ENCODE measurements around the gene SHKBP1.

SHKBP1 gene

DNA sequence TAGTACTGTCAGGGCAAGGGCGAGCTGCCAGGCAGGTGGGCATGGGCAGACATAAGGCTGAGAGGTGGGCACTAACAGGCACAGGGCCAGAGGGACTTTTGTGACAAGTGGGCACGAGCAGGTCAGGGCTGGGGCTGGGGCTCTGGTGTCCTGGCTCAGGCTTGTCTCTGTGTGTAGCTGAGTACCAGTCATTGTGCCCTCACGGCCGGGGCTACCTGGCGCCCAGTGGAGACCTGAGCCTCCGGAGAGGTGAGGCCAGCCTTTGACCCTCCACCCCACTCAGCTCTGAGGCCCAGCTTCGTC is 46.1 kb downstream of the SHKBP1 start:
- H3K27ac ChIP-seq = peak overlapping the region; percentile 51
- TF ChIP-seq, protein P1, sequence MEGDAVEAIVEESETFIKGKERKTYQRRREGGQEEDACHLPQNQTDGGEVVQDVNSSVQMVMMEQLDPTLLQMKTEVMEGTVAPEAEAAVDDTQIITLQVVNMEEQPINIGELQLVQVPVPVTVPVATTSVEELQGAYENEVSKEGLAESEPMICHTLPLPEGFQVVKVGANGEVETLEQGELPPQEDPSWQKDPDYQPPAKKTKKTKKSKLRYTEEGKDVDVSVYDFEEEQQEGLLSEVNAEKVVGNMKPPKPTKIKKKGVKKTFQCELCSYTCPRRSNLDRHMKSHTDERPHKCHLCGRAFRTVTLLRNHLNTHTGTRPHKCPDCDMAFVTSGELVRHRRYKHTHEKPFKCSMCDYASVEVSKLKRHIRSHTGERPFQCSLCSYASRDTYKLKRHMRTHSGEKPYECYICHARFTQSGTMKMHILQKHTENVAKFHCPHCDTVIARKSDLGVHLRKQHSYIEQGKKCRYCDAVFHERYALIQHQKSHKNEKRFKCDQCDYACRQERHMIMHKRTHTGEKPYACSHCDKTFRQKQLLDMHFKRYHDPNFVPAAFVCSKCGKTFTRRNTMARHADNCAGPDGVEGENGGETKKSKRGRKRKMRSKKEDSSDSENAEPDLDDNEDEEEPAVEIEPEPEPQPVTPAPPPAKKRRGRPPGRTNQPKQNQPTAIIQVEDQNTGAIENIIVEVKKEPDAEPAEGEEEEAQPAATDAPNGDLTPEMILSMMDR (IDR thresholded peaks at IDR 0.05) = no peak
- no peak for TF ChIP-seq ZFX (IDR thresholded peaks at IDR 0.05; ENCODE audit: borderline replicate concordance)

DNA sequence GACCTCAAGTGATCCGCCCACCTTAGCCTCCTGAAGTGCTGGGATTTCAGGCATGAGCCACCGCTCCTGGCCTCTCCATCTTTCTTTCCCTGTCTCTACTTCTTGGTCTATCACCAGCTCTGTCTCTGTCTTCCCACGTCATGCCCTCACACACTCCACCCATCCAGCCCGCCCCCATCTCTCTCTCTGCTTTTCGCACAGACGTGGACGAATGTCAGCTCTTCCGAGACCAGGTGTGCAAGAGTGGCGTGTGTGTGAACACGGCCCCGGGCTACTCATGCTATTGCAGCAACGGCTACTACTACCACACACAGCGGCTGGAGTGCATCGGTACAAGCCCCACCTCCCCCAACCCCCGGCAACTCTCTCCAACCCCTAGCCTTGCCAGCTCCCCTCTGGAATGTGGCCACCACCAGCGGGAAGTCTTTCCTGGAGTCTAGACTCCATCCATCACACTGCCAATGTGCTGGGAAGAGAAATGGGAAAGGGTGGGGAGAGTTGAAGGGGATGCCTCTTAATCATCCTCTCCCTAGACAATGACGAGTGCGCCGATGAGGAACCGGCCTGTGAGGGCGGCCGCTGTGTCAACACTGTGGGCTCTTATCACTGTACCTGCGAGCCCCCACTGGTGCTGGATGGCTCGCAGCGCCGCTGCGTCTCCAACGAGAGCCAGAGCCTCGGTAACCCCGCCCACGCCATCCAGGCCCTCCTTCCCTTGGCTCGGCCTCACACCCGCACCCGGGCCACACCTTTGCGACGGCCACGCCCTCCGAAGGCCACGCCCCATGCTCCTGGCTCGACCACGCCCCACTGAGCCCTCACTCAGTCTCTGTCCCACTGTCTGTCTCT is 47.0 kb downstream of the SHKBP1 start:
- no peak for TF ChIP-seq ZFX (IDR thresholded peaks at IDR 0.05; ENCODE audit: borderline replicate concordance)
- TF ChIP-seq, protein P1 (IDR thresholded peaks at IDR 0.05) = peak; percentile 6; the same call in 1 of the 2 replicates
- peak overlapping the region; percentile 51 for H3K27ac ChIP-seq

DNA sequence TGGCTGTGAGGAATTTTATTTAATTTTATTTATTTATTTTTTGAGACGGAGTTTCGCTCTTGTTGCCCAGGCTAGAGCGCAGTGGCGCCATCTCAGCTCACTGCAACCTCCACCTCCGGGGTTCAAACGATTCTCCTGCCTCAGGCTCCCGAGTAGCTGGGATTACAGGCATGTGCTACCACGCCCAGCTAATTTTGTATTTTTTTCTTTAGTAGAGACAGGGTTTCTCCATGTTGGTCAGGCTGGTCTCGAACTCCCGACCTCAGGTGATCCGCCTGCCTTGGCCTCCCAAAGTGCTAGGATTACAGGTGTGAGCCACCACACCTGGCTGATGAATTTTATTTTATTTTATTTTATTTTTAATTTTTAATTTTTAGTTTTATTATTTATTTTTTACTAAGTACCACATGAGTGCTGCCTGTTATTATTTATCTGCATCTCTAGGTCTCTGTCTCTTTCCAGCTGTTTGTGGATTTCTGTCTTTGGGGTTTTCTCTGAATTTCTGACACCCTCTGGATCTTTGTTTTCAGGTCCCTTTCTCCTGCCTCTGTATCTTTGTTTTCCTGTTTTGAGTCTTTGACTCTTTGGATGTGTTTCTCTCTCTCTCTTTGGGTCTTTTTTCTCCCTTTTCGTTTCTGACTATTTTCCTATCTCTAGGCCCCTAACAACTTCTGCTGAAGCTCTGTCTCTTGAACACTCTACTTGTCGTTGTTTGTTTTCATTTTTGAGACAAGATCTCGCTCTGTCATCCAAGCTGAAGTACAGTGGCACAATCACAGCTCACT is 47.9 kb downstream of the SHKBP1 start:
- peak overlapping the region; percentile 51 for H3K27ac ChIP-seq

DNA sequence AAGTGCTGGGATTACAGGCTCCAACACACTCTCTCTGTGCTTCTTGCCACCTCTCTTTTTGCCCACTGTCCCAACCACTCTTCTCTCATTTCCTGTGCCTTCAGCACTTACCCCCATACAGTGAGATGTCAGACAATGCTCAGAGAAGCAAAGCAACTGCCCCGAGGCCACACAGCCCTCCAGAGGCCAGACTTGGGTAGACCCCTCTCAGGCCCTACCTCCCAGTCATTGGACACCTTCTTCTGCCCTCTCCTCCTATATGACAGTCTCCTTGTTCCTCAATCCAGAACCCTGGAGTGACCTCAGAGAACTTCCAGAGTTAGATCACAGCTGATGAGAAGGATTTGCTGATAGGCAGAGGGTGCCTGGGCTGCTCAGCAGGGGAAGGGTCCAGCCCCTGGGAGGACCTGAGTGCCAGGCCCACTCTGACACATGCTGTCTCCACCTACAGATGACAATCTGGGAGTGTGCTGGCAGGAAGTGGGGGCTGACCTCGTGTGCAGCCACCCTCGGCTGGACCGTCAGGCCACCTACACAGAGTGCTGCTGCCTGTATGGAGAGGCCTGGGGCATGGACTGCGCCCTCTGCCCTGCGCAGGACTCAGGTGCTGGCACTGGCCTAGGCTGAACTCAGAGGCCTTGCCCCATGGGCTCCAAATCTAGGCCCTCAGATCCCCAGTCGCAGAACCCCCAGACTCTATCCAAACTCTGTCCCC is 48.9 kb downstream of the SHKBP1 start:
- no peak overlapping the region for H3K27ac ChIP-seq
- no peak for TF ChIP-seq ZFX (IDR thresholded peaks at IDR 0.05; ENCODE audit: borderline replicate concordance)
- TF ChIP-seq, protein P1 (IDR thresholded peaks at IDR 0.05) = no peak

DNA sequence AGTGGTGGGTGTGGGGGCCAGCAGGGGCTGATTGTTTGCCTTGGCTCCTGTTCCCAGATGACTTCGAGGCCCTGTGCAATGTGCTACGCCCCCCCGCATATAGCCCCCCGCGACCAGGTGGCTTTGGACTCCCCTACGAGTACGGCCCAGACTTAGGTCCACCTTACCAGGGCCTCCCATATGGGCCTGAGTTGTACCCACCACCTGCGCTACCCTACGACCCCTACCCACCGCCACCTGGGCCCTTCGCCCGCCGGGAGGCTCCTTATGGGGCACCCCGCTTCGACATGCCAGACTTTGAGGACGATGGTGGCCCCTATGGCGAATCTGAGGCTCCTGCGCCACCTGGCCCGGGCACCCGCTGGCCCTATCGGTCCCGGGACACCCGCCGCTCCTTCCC is 50.2 kb downstream of the SHKBP1 start:
- no peak overlapping the region for H3K27ac ChIP-seq
- TF ChIP-seq ZFX (IDR thresholded peaks at IDR 0.05; ENCODE audit: borderline replicate concordance) = no peak
- TF ChIP-seq, protein P1 (IDR thresholded peaks at IDR 0.05) = no peak

DNA sequence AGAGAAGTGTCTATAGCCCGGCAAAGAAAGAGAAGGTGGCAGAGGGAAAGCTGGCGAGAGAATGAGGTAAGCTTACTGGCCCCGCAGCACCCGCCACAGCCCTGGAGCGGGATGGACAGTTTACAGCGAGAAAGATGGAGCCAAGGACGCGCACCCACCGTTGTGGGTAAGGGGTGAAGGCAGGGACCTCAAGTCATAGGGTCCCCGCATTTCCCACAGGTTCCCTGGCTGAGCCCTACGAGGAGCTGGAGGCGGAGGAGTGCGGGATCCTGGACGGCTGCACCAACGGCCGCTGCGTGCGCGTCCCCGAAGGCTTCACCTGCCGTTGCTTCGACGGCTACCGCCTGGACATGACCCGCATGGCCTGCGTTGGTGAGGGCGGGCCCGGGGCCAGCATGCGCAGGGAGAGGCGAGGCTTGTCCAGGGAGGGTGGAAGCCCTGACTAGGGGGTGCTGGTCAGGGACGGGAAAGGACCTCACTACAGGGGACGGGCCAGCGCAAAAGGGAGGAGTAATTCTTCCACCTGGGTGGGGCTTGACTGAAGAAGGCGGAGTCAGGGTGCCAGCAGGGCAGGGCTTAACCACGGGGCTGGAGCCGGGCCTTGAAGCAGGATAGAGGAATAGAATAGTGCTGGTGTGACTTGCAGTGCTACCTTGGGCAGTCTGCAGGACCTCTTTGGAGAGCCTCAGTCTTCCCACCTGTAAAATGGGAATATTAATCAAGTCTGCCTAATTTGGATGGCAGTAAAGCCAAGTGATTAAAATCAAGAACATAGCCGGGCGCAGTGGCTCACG is 51.0 kb downstream of the SHKBP1 start:
- TF ChIP-seq, protein P1 (IDR thresholded peaks at IDR 0.05) = no peak
- TF ChIP-seq ZFX (IDR thresholded peaks at IDR 0.05; ENCODE audit: borderline replicate concordance) = no peak
- no peak overlapping the region for H3K27ac ChIP-seq

DNA sequence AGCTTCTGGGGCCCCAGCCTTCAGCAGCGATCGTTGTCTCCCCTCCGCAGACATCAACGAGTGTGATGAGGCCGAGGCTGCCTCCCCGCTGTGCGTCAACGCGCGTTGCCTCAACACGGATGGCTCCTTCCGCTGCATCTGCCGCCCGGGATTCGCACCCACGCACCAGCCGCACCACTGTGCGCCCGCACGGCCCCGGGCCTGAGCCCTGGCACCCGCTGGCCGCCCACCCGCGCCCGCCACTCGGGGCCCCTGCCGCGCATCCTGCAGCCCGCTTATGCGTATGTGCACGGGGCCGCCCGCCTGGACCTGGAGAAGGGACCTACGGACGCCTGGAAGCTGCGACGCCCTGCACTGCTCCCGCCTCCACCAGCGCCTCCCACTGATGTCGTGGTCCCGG is 52.7 kb downstream of the SHKBP1 start:
- no peak overlapping the region for H3K27ac ChIP-seq
- TF ChIP-seq ZFX (IDR thresholded peaks at IDR 0.05; ENCODE audit: borderline replicate concordance) = no peak
- TF ChIP-seq, protein P1 (IDR thresholded peaks at IDR 0.05) = no peak
